Hepatocyte (in vitro differentiated cells): ENCODE measurements around the gene APAF1. TPM values are rescaled to one million over a fixed set of nuclear protein-coding genes. Genes with fewer than 3 reads are reported as not detected.

Experiments used
- DNase-seq: peaks from one replicate; pipeline ENCODE4 v3.0.0-alpha.2; 2016; ENCODE audit warnings: low spot score
- H2AFZ ChIP-seq: fragments of 200-600 bp; sonication (generic); 2 replicates; pipeline ENCODE4 v1.6.0; 2016; ENCODE audit warnings: antibody characterized with exemption, mild to moderate bottlenecking
- H3K27ac ChIP-seq: fragments of 200-600 bp; sonication (generic); 2 replicates; pipeline ENCODE4 v1.5.1; 2016; ENCODE audit warnings: mild to moderate bottlenecking
- H3K27me3 ChIP-seq: fragments of 200-600 bp; sonication (generic); 2 replicates; pipeline ENCODE4 v1.6.1; 2016
- H3K36me3 ChIP-seq: fragments of 200-600 bp; sonication (generic); replicated peaks from 2 replicates; pipeline ENCODE4 v1.5.1; 2016; ENCODE audit warnings: low read depth; ENCODE audit not compliant: insufficient read depth
- H3K4me1 ChIP-seq: fragments of 200-600 bp; sonication (generic); 2 replicates; pipeline ENCODE4 v1.5.1; 2016; ENCODE audit warnings: mild to moderate bottlenecking, moderate library complexity; ENCODE audit not compliant: insufficient read depth
- H3K4me2 ChIP-seq: fragments of 200-600 bp; sonication (generic); 2 replicates; pipeline ENCODE4 v1.6.0; 2016
- H3K4me3 ChIP-seq: fragments of 200-600 bp; sonication (generic); 2 replicates; pipeline ENCODE4 v1.5.1; 2016; ENCODE audit warnings: mild to moderate bottlenecking
- H3K79me2 ChIP-seq: fragments of 200-600 bp; sonication (generic); 2 replicates; pipeline ENCODE4 v1.6.0; 2017; ENCODE audit warnings: mild to moderate bottlenecking
- H3K9me2 ChIP-seq: fragments of 200-600 bp; sonication (generic); replicated peaks from 2 replicates; pipeline ENCODE4 v1.6.0; 2017; ENCODE audit warnings: mild to moderate bottlenecking; ENCODE audit not compliant: insufficient read depth
- H3K9me3 ChIP-seq: fragments of 200-600 bp; sonication (generic); 2 replicates; pipeline ENCODE4 v1.5.1; 2016; ENCODE audit warnings: low read depth, mild to moderate bottlenecking
- H4K20me1 ChIP-seq: fragments of 200-600 bp; sonication (generic); 2 replicates; pipeline ENCODE4 v1.6.0; 2016; ENCODE audit warnings: mild to moderate bottlenecking; ENCODE audit not compliant: insufficient read depth, poor library complexity, severe bottlenecking
- EZH2 ChIP-seq: fragments of 200-600 bp; sonication (generic); IDR thresholded peaks from 2 replicates; pipeline ENCODE4 v1.6.1; 2016; ENCODE audit warnings: antibody characterized with exemption, mild to moderate bottlenecking, borderline replicate concordance
- EZH2phosphoT487 ChIP-seq: fragments of 200-600 bp; sonication (generic); IDR thresholded peaks from one replicate; pipeline ENCODE4 v1.6.1; 2018; ENCODE audit warnings: antibody characterized with exemption, mild to moderate bottlenecking, low read depth, moderate library complexity; ENCODE audit not compliant: unreplicated experiment, severe bottlenecking
- WGBS: methylation state at CpG from one replicate; pipeline ENCODE4 v1.1.6; 2016; ENCODE audit warnings: low lambda C conversion rate; ENCODE audit errors: missing lambda C conversion rate; 5-methylcytosine and 5-hydroxymethylcytosine counted together
- polyA plus RNA-seq: library from polyadenylated mRNA; unstranded; fragments of >200 nt; fragmentation: Nextera tagmentation; extraction: Ambion mirVana; gene quantifications from 2 replicates; pipeline ENCODE4 v1.2.1, GENCODE V29; 2016
- total RNA-seq: library from RNA; depleted of rRNA; stranded (reverse); fragments of >200 nt; gene quantifications from 2 replicates; pipeline ENCODE4 v1.2.3, GENCODE V29; 2014
- TF ChIP-seq, protein P1 (sequence below): fragments of 200-600 bp; sonication (generic); IDR thresholded peaks from 2 replicates; pipeline ENCODE4 v1.5.1; 2016; ENCODE audit warnings: antibody characterized with exemption, mild to moderate bottlenecking; ENCODE audit not compliant: poor library complexity

Gene APAF1
- total and polyA plus RNA-seq, 2 experiments from 2014 or later, result 6.8 to 26.4 TPM

DNA sequence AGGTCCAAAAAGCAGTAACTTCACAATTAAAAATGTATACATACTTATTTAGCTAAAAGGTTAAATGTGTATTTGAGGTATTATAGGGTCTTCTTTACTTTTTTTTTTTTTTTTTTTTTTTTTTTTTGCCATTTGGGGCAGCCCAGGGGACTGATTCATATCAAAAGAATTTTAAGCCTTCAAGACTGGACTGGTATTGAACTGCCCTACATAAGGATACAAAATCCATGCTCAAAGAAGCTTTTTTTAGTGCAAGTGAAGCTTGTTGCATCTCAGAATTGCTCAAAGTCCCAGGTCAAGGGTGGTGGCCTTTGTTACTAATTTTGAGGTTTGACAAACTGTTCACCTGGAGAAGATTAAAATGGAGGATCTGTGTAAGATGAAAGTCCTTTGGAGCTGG is 124.0 kb downstream of the APAF1 start:
- Histone ChIP-seq H3K79me2 (no peaks in the 10 kb centered on the region), H3K9me3 (no peaks in the 10 kb centered on the region), H3K9me2 (no peaks in the 10 kb centered on the region), H3K4me1 (no peaks in the 10 kb centered on the region), H2AFZ (no peak overlapping the region), H3K4me2 (no peak overlapping the region), H3K4me3 (no peak overlapping the region), H3K27me3 (no peaks in the 10 kb centered on the region), H4K20me1 (no peaks in the 10 kb centered on the region), H3K36me3 (no peaks in the 10 kb centered on the region), H3K27ac (no peak overlapping the region)
- TF ChIP-seq EZH2 (no peak), EZH2phosphoT487 (no peak)
- TF ChIP-seq, protein P1, sequence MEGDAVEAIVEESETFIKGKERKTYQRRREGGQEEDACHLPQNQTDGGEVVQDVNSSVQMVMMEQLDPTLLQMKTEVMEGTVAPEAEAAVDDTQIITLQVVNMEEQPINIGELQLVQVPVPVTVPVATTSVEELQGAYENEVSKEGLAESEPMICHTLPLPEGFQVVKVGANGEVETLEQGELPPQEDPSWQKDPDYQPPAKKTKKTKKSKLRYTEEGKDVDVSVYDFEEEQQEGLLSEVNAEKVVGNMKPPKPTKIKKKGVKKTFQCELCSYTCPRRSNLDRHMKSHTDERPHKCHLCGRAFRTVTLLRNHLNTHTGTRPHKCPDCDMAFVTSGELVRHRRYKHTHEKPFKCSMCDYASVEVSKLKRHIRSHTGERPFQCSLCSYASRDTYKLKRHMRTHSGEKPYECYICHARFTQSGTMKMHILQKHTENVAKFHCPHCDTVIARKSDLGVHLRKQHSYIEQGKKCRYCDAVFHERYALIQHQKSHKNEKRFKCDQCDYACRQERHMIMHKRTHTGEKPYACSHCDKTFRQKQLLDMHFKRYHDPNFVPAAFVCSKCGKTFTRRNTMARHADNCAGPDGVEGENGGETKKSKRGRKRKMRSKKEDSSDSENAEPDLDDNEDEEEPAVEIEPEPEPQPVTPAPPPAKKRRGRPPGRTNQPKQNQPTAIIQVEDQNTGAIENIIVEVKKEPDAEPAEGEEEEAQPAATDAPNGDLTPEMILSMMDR, result no peak
- no peak for DNase-seq

DNA sequence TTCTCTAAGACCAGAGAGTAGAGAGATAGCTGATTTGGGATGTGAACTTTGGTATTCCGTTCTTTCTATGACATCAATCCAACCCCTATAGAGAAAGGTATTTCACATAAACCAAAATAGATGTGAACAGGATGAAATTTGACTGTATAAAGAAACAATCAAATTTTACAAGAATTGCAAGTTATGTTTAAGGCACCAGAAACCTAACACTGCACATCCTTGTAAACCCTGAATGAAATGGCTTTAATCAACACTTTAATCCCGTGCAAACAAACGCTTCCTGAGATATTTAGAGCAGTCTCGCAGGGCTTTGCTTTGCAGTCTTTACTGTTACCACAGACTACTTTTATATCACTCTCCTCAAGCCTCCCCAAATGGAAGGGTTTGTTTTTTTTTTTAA is 125.1 kb downstream of the APAF1 start:
- Histone ChIP-seq H3K4me2 (no peak overlapping the region), H3K27me3 (no peaks in the 10 kb centered on the region), H3K9me2 (no peaks in the 10 kb centered on the region), H3K27ac (no peak overlapping the region), H2AFZ (no peak overlapping the region), H3K4me3 (no peak overlapping the region), H3K36me3 (no peaks in the 10 kb centered on the region), H3K4me1 (no peaks in the 10 kb centered on the region), H3K79me2 (no peaks in the 10 kb centered on the region), H4K20me1 (no peaks in the 10 kb centered on the region), H3K9me3 (no peaks in the 10 kb centered on the region)
- no peak for DNase-seq
- TF ChIP-seq, protein P1, result no peak
- 34% methylated on average over 4 of the region's 4 CpGs for WGBS

DNA sequence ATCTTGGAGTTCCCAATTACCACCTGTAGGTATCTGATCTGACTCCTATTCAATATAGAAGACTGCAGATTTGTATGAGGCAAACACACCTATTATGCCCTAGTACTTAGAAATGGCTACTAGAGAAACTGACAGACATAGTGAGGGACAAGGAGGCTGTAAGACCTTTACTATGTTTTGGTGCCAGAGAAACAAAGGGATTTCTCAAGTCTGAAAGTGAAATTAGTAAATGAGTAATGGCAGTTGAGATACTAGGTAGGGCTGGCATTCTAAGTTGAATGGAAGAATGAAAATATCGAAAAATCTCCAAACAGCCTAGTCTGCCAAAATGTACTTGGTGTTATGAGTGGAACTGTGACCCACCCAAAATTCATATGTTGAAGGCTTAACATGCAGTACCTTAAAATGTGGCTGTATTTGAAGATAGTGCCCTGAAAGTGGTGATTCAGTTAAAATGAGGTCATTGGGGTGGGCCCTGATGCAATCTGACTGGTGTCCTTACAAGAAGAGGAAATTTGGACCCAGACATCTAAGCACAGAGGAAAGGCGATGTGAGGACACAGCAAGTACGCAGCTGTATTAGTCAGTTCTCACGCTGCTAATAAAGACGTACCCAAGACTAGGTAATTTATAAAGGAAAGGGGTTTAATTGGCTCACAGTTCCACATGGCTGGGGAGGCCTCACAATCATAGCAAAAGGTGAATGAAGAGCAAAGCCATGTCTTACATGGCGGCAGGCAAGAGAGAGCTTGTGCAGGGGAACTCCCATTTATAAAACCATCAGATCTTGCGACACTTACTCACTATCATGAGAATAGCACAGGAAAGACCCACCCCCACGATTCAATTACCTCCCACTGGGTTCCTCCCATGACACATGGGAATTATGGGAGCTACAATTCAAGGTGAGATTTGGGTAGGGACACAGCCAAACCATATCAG is 127.0 kb downstream of the APAF1 start:
- 93% methylated on average over 8 of the region's 8 CpGs for WGBS
- no peak overlapping the region for H3K4me2 ChIP-seq
- DNase-seq, result no peak
- no peaks in the 10 kb centered on the region for H3K79me2 ChIP-seq
- H3K9me3 ChIP-seq, result no peaks in the 10 kb centered on the region
- no peaks in the 10 kb centered on the region for H3K27me3 ChIP-seq
- H2AFZ ChIP-seq, result no peak overlapping the region
- TF ChIP-seq, protein P1, result no peak
- TF ChIP-seq EZH2 (no peak), EZH2phosphoT487 (no peak)
- H3K36me3 ChIP-seq, result no peaks in the 10 kb centered on the region
- no peak overlapping the region for H3K4me3 ChIP-seq
- H3K9me2 ChIP-seq, result no peaks in the 10 kb centered on the region
- H3K4me1 ChIP-seq, result no peaks in the 10 kb centered on the region
- H4K20me1 ChIP-seq, result no peaks in the 10 kb centered on the region
- H3K27ac ChIP-seq, result no peak overlapping the region
